GM12801 (cell line): ENCODE data around the gene MAP4K4.

Experiments
- CTCF ChIP-seq: IDR thresholded peaks from one replicate; pipeline ENCODE4 v1.5.1; 2011; ENCODE audit warnings: control low read depth; ENCODE audit not compliant: insufficient read length; ENCODE audit errors: extremely low read depth

The MAP4K4 gene

GRCh38 chr2:101782427-101782792, 84.9 kb downstream of the MAP4K4 start:
- no peak for TF ChIP-seq CTCF

GRCh38 chr2:101787097-101787496, 89.6 kb downstream of the MAP4K4 start:
- no peak for TF ChIP-seq CTCF

GRCh38 chr2:101788565-101788964, 91.1 kb downstream of the MAP4K4 start:
- TF ChIP-seq CTCF: no peak

GRCh38 chr2:101788995-101789970, 91.8 kb downstream of the MAP4K4 start:
- no peak for TF ChIP-seq CTCF

GRCh38 chr2:101790416-101790815, 92.9 kb downstream of the MAP4K4 start:
- TF ChIP-seq CTCF: no peak

GRCh38 chr2:101790857-101791256, 93.3 kb downstream of the MAP4K4 start:
- TF ChIP-seq CTCF: no peak

GRCh38 chr2:101792208-101792607, 94.7 kb downstream of the MAP4K4 start:
- TF ChIP-seq CTCF: no peak
